Esophagus (tissue), 2 donors: ENCODE results near the gene CPOX. TPM values are rescaled to one million over a fixed set of nuclear protein-coding genes. Genes with fewer than 3 reads are reported as not detected.
A peak's percentile ranks its signal among the peaks of the same experiment; 100 is the strongest.
"Not testable (repeated sequence)": the region's sequence is repeated elsewhere in the genome, so short reads cannot be mapped to it uniquely, and the experiment has no call there.

Experiments
- H3K27ac ChIP-seq, 2 donors: one replicate each; pipeline ENCODE4 v1.5.1; 2013; ENCODE audit warnings: low read depth in 2 of 2, mild to moderate bottlenecking in 2 of 2, inconsistent platforms in 1 of 2, low read length in 1 of 2, moderate library complexity in 1 of 2
- H3K27me3 ChIP-seq, 2 donors: one replicate each; pipeline ENCODE4 v1.6.1; 2013; ENCODE audit warnings: low read length in 2 of 2, control low read depth in 1 of 2, mild to moderate bottlenecking in 1 of 2; ENCODE audit not compliant: insufficient read depth in 2 of 2, control insufficient read depth in 1 of 2
- H3K36me3 ChIP-seq, 2 donors: one replicate each; pipeline ENCODE4 v1.6.1; 2013; ENCODE audit warnings: low read length in 1 of 2; ENCODE audit not compliant: control insufficient read depth in 2 of 2, insufficient read depth in 2 of 2
- H3K4me1 ChIP-seq, 2 donors: one replicate each; pipeline ENCODE4 v1.6.1; 2013; ENCODE audit warnings: low read length in 1 of 2; ENCODE audit not compliant: control insufficient read depth in 2 of 2, insufficient read depth in 2 of 2
- H3K4me3 ChIP-seq, 2 donors: one replicate each; pipeline ENCODE4 v1.5.1; 2013; ENCODE audit warnings: low read length in 2 of 2, mild to moderate bottlenecking in 2 of 2, low read depth in 1 of 2, moderate library complexity in 1 of 2
- H3K9me3 ChIP-seq, 2 donors: one replicate each; pipeline ENCODE4 v1.6.1; 2013; ENCODE audit warnings: mild to moderate bottlenecking in 2 of 2, low read depth in 1 of 2, low read length in 1 of 2, moderate library complexity in 1 of 2; ENCODE audit not compliant: control insufficient read depth in 2 of 2, insufficient read depth in 1 of 2
- WGBS, 2 donors: extraction: QIAGEN DNeasy Blood & Tissue Kit; methylation state at CpG; one replicate each; pipeline ENCODE4 v1.1.7; 2013; 5-methylcytosine and 5-hydroxymethylcytosine counted together
- polyA plus RNA-seq, 2 donors: library from polyadenylated mRNA; stranded (reverse); fragments of 200-250 nt; gene quantifications; one replicate each; pipeline ENCODE4 v1.2.3, GENCODE V29; 2013
- donor health status: healthy with polysubstance abuse.
- donor health status: Bipolar disorder and iron deficiency.

CPOX gene
- polyA plus RNA-seq, 2 donors: 9.6 to 17.4 TPM

GRCh38 chr3:98565843-98566242, 27.6 kb downstream of the CPOX start:
- Histone ChIP-seq H3K36me3 (no peaks in the 10 kb centered on the region), H3K4me1 (no peaks in the 10 kb centered on the region), H3K9me3 (no peaks in the 10 kb centered on the region), H3K4me3 (no peak overlapping the region), H3K27ac (no peak overlapping the region), H3K27me3 (no peaks in the 10 kb centered on the region)
- 82 to 84% methylated on average over 6 of the region's 6 CpGs for WGBS, 2 donors

GRCh38 chr3:98565237-98565643, 28.2 kb downstream of the CPOX start:
- WGBS, 2 donors: 53 to 65% methylated on average over 3 of the region's 3 CpGs
- no peaks in the 10 kb centered on the region for H3K36me3 ChIP-seq

GRCh38 chr3:98564282-98565005, 29.0 kb downstream of the CPOX start:
- 71 to 77% methylated on average over 7 of the region's 7 CpGs for WGBS, 2 donors
- no peak overlapping the region for H3K4me3 ChIP-seq
- H3K9me3 ChIP-seq: no peaks in the 10 kb centered on the region
- H3K27me3 ChIP-seq: no peaks in the 10 kb centered on the region
- no peaks in the 10 kb centered on the region for H3K36me3 ChIP-seq
- H3K27ac ChIP-seq: peak overlapping the region in 1 of 2 donors; percentile 48
- H3K4me1 ChIP-seq: no peaks in the 10 kb centered on the region

More at GRCh38 chr3:98565237-98565643, 28.2 kb downstream of the CPOX start:
- H3K9me3 ChIP-seq: no peaks in the 10 kb centered on the region
- no peak overlapping the region for H3K27ac ChIP-seq
- no peaks in the 10 kb centered on the region for H3K4me1 ChIP-seq
- no peaks in the 10 kb centered on the region for H3K27me3 ChIP-seq
- H3K4me3 ChIP-seq: no peak overlapping the region

- H3K27ac ChIP-seq: no peak overlapping the region
- H3K9me3 ChIP-seq: no peaks in the 10 kb centered on the region
- H3K4me1 ChIP-seq: no peaks in the 10 kb centered on the region
- 68 to 76% methylated on average over 4 of the region's 4 CpGs for WGBS, 2 donors
- no peaks in the 10 kb centered on the region for H3K27me3 ChIP-seq
- no peaks in the 10 kb centered on the region for H3K36me3 ChIP-seq
- no peak overlapping the region for H3K4me3 ChIP-seq
Observed at GRCh38 chr3:98563661-98564281, 29.6 kb downstream of the CPOX start.

DNA sequence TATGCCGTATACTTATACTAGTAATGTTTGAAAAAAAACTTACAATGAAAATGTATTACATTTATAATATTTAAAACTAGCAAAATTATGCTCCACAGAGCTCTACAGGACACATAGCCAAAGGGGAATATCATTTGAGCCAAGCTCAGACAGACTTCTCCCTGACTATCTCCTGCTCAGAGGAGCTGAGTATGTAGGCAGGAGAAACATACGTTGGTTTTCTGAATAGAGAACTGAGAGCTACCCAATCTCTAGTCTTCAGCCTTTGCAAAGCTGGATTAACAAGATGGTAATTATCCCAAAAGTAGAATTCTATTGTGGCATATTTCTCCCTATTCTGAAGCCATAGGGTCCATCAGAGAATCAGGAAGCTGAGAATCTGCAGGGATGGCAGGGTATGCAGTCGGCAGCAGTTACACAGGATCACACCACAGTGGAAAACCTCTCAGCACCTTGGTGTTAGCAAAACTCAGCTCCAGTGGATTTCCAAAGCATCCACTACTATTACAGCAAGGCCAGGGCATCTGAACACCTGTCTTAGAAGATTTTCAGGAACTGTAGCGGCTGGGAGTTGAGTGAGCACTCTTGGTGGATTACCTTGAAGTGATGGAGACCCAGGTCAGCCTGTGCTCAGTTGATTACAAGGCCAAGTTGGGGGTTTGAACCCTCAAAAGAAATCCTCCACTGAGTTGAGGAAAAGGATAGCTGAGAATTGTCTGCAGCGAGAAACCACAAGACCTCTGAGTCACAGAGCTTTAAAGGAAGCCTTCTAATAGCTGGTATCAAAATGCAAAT, 31.5 kb downstream of the CPOX start:
- no peak overlapping the region for H3K27ac ChIP-seq
- no peak overlapping the region for H3K4me3 ChIP-seq
- H3K9me3 ChIP-seq: no peaks in the 10 kb centered on the region
- no peaks in the 10 kb centered on the region for H3K36me3 ChIP-seq
- no peaks in the 10 kb centered on the region for H3K27me3 ChIP-seq
- no peaks in the 10 kb centered on the region for H3K4me1 ChIP-seq
- 78 to 79% methylated on average over 5 of the region's 5 CpGs for WGBS, 2 donors

DNA sequence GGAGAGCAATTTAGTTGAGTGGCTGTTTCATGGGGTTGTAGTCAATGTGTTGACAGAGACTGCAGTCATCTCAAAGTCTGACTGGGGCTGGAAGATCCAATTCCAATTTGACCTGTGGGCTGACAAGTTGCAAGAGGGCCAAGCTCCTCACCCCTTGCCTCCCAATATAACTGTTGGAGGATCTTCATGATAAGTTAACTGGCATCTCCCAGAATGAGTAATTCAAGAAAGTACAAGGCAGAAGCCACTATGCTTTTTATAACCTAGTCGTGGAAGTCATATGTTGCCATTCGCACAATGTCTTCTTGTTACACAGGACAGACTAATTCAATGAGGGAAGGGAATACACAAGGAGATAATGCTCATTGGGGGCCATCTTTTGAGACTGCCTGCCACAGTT, 32.5 kb downstream of the CPOX start:
- no peaks in the 10 kb centered on the region for H3K27me3 ChIP-seq
- no peaks in the 10 kb centered on the region for H3K36me3 ChIP-seq
- H3K27ac ChIP-seq: no peak overlapping the region
- 87 to 89% methylated on average over 2 of the region's 2 CpGs for WGBS, 2 donors
- H3K4me3 ChIP-seq: no peak overlapping the region
- no peaks in the 10 kb centered on the region for H3K4me1 ChIP-seq
- no peaks in the 10 kb centered on the region for H3K9me3 ChIP-seq

- 94 to 98% methylated on average over 2 of the region's 2 CpGs for WGBS, 2 donors
Observed at GRCh38 chr3:98559769-98560168, 33.6 kb downstream of the CPOX start.

GRCh38 chr3:98558100-98558827, 35.1 kb downstream of the CPOX start:
- no peak overlapping the region for H3K27ac ChIP-seq
- no peak overlapping the region for H3K4me3 ChIP-seq
- H3K36me3 ChIP-seq: no peaks in the 10 kb centered on the region
- no peaks in the 10 kb centered on the region for H3K9me3 ChIP-seq
- WGBS, 2 donors: 66 to 75% methylated on average over 6 of the region's 6 CpGs
- H3K4me1 ChIP-seq: no peaks in the 10 kb centered on the region
- H3K27me3 ChIP-seq: no peaks in the 10 kb centered on the region

More at GRCh38 chr3:98559769-98560168, 33.6 kb downstream of the CPOX start:
- not testable (repeated sequence) for H3K9me3 ChIP-seq, H3K4me1 ChIP-seq, H3K4me3 ChIP-seq, H3K27me3 ChIP-seq, H3K36me3 ChIP-seq, H3K27ac ChIP-seq

DNA sequence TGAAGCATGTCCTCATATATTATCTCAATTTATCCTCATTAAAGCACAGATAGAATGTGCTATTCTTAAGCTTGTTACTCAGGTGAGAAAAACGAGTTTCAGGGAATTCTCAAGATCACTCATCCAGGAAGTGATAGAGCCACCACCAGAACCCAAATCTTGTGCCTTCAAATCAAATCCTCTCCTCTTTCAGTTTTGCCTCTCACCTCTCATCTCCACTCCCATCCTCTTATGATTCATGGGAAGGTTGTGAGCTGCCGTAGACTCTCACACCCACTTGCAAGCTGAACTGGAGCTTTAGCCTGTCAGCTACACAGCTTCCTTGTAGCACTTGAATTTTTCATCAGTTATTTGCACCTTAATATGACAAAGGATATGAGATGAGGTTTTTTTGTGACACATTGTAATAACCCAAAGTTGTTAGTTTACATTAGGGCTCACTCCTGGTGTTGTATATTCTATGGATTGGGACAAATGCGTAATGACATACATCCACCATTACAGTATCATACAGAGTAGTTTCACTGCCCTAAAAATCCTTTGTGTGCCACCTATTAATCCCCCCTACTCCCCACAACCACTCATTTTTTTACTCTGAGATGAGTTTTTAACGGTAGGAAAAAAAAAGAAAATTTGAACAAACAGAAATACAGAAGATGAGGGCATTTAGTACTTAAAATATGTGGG, 35.9 kb downstream of the CPOX start:
- H3K27ac ChIP-seq: peak overlapping the region in 1 of 2 donors; percentile 26
- no peak overlapping the region for H3K4me3 ChIP-seq
- WGBS, 2 donors: 59 to 65% methylated on average over 4 of the region's 4 CpGs
- no peaks in the 10 kb centered on the region for H3K4me1 ChIP-seq
- H3K27me3 ChIP-seq: no peaks in the 10 kb centered on the region
- H3K36me3 ChIP-seq: no peaks in the 10 kb centered on the region
- no peaks in the 10 kb centered on the region for H3K9me3 ChIP-seq
